Measurements from ENCODE around the gene SOWAHA. TPM values are rescaled to one million over a fixed set of nuclear protein-coding genes. Genes with fewer than 3 reads are reported as not detected.

The SOWAHA gene
- under 1 TPM in 2 of 4 donors, not detected in 2; 0.13 to 0.28 TPM for total RNA-seq

GRCh38 chr5:132812781-132813598 is at the start of gene SOWAHA:
SOWAHA (plus strand) TSS chr5:132813302; CDS start chr5:132813622, 320 bp downstream.
- ATAC-seq (ENCODE audit: low FRiP score) (peak; percentile 21), DNase-seq (ENCODE audit: low spot score) (no peak)
- TF ChIP-seq CTCF (IDR thresholded peaks at IDR 0.05) = no peak

GRCh38 chr5:132764051-132764450 is 49.1 kb upstream of the SOWAHA start:
- DNase-seq (ENCODE audit: low spot score) (no peak), ATAC-seq (ENCODE audit: low FRiP score) (no peak)
- no peak for TF ChIP-seq CTCF (IDR thresholded peaks at IDR 0.05)

GRCh38 chr5:132764671-132765238 is 48.3 kb upstream of the SOWAHA start:
- ATAC-seq (ENCODE audit: low FRiP score) (no peak), DNase-seq (ENCODE audit: low spot score) (no peak)
- TF ChIP-seq CTCF (IDR thresholded peaks at IDR 0.05) = no peak

GRCh38 chr5:132765311-132766019 is 47.6 kb upstream of the SOWAHA start:
- no peak for ATAC-seq (ENCODE audit: low FRiP score)
- DNase-seq (ENCODE audit: low spot score) = no peak
- no peak for TF ChIP-seq CTCF (IDR thresholded peaks at IDR 0.05)

- ATAC-seq (ENCODE audit: low FRiP score) (no peak), DNase-seq (ENCODE audit: low spot score) (no peak)
- no peak for TF ChIP-seq CTCF (IDR thresholded peaks at IDR 0.05)
Measured at GRCh38 chr5:132766020-132766805, 46.9 kb upstream of the SOWAHA start.

GRCh38 chr5:132766806-132767055 is 46.4 kb upstream of the SOWAHA start:
- ATAC-seq (ENCODE audit: low FRiP score) (no peak), DNase-seq (ENCODE audit: low spot score) (no peak)
- no peak for TF ChIP-seq CTCF (IDR thresholded peaks at IDR 0.05)
